NT2/D1 (cell line): ENCODE measurements around the gene ZNF765.

ENCODE experiments used
- SUZ12 ChIP-seq: IDR thresholded peaks from 2 replicates; pipeline ENCODE4 v1.6.1; 2011; ENCODE audit not compliant: insufficient read length, insufficient read depth; ENCODE audit errors: extremely low read depth
- YY1 ChIP-seq: IDR thresholded peaks from 2 replicates; pipeline ENCODE4 v1.6.1; 2011; ENCODE audit not compliant: insufficient read length, insufficient read depth
- ZNF274 ChIP-seq: IDR thresholded peaks from 2 replicates; pipeline ENCODE4 v1.6.1; 2011; ENCODE audit warnings: mild to moderate bottlenecking, low read depth, low read length

DNA sequence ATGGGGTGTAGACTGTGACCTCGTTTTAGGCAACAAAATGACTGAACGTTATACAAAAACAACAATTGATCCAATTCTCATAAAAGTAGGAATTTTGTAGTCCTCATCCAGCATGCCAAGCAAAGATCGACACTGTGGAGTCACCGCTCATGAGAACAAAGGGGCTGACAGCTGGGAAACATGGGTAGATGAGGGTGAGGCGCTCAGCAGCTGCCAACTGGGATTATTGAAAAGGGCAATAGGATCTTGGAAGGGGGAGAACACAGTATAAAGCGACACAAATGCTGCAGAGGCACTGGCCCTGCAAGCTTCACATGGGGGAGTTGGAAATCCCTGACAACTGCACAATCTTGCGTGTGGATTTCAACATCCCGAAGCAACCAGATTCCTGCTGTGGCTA is 5.4 kb upstream of the ZNF765 start:
- TF ChIP-seq ZNF274, result no peak
- TF ChIP-seq YY1, result no peak
- no peak for TF ChIP-seq SUZ12
